GM18861 (cell line): Measurements from ENCODE around the gene ACTMAP.
"Not testable (repeated sequence)": the region's sequence is repeated elsewhere in the genome, so short reads cannot be mapped to it uniquely, and the experiment has no call there.

Experiments
- ATAC-seq: cut with Tn5 transposase; IDR thresholded peaks from one replicate; pipeline ENCODE4 v1.9.1; 2021; ENCODE audit not compliant: unreplicated experiment

Gene ACTMAP

GRCh38 chr19:40744554-40745401, 5.5 kb downstream of the ACTMAP start:
- ATAC-seq, result no peak

- no peak for ATAC-seq
These were observed 6.4 kb downstream of the ACTMAP start for GRCh38 chr19:40743926-40744325.

- no peak for ATAC-seq
These were observed 7.4 kb downstream of the ACTMAP start for GRCh38 chr19:40742886-40743285.

- no peak for ATAC-seq
These were observed 7.8 kb downstream of the ACTMAP start for GRCh38 chr19:40742477-40742876.

- no peak for ATAC-seq
These were observed 8.5 kb downstream of the ACTMAP start for GRCh38 chr19:40741527-40742390.

GRCh38 chr19:40740747-40741146, 9.5 kb downstream of the ACTMAP start:
- no peak for ATAC-seq

- ATAC-seq, result no peak
These were observed 10.2 kb downstream of the ACTMAP start for GRCh38 chr19:40739871-40740703.

- no peak for ATAC-seq
These were observed 11.0 kb downstream of the ACTMAP start for GRCh38 chr19:40739030-40739839.

GRCh38 chr19:40737102-40737644, 13.1 kb downstream of the ACTMAP start:
- ATAC-seq, result no peak

GRCh38 chr19:40736661-40737060, 13.6 kb downstream of the ACTMAP start:
- ATAC-seq, result no peak

- no peak for ATAC-seq
These were observed 15.1 kb downstream of the ACTMAP start for GRCh38 chr19:40735013-40735771.

- no peak for ATAC-seq
These were observed 17.1 kb downstream of the ACTMAP start for GRCh38 chr19:40733149-40733548.

- ATAC-seq, result not testable (repeated sequence)
These were observed 18.0 kb downstream of the ACTMAP start for GRCh38 chr19:40732304-40732703.

GRCh38 chr19:40730065-40730464, 20.2 kb downstream of the ACTMAP start:
- not testable (repeated sequence) for ATAC-seq

- no peak for ATAC-seq
These were observed 24.0 kb downstream of the ACTMAP start for GRCh38 chr19:40726279-40726678.

- no peak for ATAC-seq
These were observed 25.4 kb downstream of the ACTMAP start for GRCh38 chr19:40724855-40725254.

- ATAC-seq, result no peak
These were observed 26.0 kb downstream of the ACTMAP start for GRCh38 chr19:40724315-40724714.

GRCh38 chr19:40723661-40724254, 26.5 kb downstream of the ACTMAP start:
- no peak for ATAC-seq
